ENCODE results near the gene SH3BGRL. TPM values are rescaled to one million over a fixed set of nuclear protein-coding genes. Genes with fewer than 3 reads are reported as not detected.

SH3BGRL gene
- total RNA-seq, 1 experiment from 2014 or later = 54.4 TPM

GRCh38 chrX:81286075-81286474 is 84.2 kb downstream of the SH3BGRL start:
- H3K36me3 ChIP-seq (ENCODE audit: insufficient read depth, low read length, poor library complexity, severe bottlenecking) = no peaks in the 10 kb centered on the region
- H3K4me3 ChIP-seq (ENCODE audit: low read depth, low read length, poor library complexity, severe bottlenecking) = no peak overlapping the region
- ChIA-PET CTCF (no interaction called here), POLR2A (ENCODE audit: low non-redundant PET) (no interaction called here)
- intact Hi-C loops (cut with micrococcal nuclease; ENCODE audit: unreplicated experiment) = no loop called here
- no peaks in the 10 kb centered on the region for H3K4me1 ChIP-seq (ENCODE audit: insufficient read depth, low read length, poor library complexity, severe bottlenecking)
- no peaks in the 10 kb centered on the region for H3K27me3 ChIP-seq (replicated peaks; ENCODE audit: insufficient read depth, low read depth, low read length, poor library complexity)
- no peak overlapping the region for H3K27ac ChIP-seq (ENCODE audit: low read depth, low read length, poor library complexity, severe bottlenecking)
- no peak for DNase-seq (ENCODE audit: low spot score)
- H3K9me3 ChIP-seq (ENCODE audit: low read depth, low read length, poor library complexity, severe bottlenecking) = no peaks in the 10 kb centered on the region
- TF ChIP-seq CTCF (conservative IDR thresholded peaks at IDR 0.05; ENCODE audit: low read depth, low read length) (no peak), EZH2 (IDR thresholded peaks at IDR 0.05; ENCODE audit: borderline replicate concordance, low read depth, low read length, poor library complexity, severe bottlenecking) (no peak)
- BruUV-seq (replicated peaks) = no TSS peak

GRCh38 chrX:81286608-81287007 is 84.7 kb downstream of the SH3BGRL start:
- TF ChIP-seq CTCF (conservative IDR thresholded peaks at IDR 0.05; ENCODE audit: low read depth, low read length) = no peak
- TF ChIP-seq EZH2 (IDR thresholded peaks at IDR 0.05; ENCODE audit: borderline replicate concordance, low read depth, low read length, poor library complexity, severe bottlenecking) = no peak
- ChIA-PET CTCF (no interaction called here), POLR2A (ENCODE audit: low non-redundant PET) (no interaction called here)
- Histone ChIP-seq H3K4me3 (ENCODE audit: low read depth, low read length, poor library complexity, severe bottlenecking) (no peak overlapping the region), H3K9me3 (ENCODE audit: low read depth, low read length, poor library complexity, severe bottlenecking) (peaks cover 2% of the 10 kb centered on the region), H3K27ac (ENCODE audit: low read depth, low read length, poor library complexity, severe bottlenecking) (no peak overlapping the region), H3K36me3 (ENCODE audit: insufficient read depth, low read length, poor library complexity, severe bottlenecking) (no peaks in the 10 kb centered on the region), H3K4me1 (ENCODE audit: insufficient read depth, low read length, poor library complexity, severe bottlenecking) (no peaks in the 10 kb centered on the region), H3K27me3 (replicated peaks; ENCODE audit: insufficient read depth, low read depth, low read length, poor library complexity) (no peaks in the 10 kb centered on the region)
- BruUV-seq (replicated peaks) = no TSS peak
- no peak for DNase-seq (ENCODE audit: low spot score)
- intact Hi-C loops (cut with micrococcal nuclease; ENCODE audit: unreplicated experiment) = no loop called here

GRCh38 chrX:81291996-81292395 is 90.1 kb downstream of the SH3BGRL start:
- DNase-seq (ENCODE audit: low spot score) = no peak
- Histone ChIP-seq H3K36me3 (ENCODE audit: insufficient read depth, low read length, poor library complexity, severe bottlenecking) (no peaks in the 10 kb centered on the region), H3K27ac (ENCODE audit: low read depth, low read length, poor library complexity, severe bottlenecking) (no peak overlapping the region), H3K4me1 (ENCODE audit: insufficient read depth, low read length, poor library complexity, severe bottlenecking) (no peaks in the 10 kb centered on the region), H3K27me3 (replicated peaks; ENCODE audit: insufficient read depth, low read depth, low read length, poor library complexity) (no peaks in the 10 kb centered on the region), H3K4me3 (ENCODE audit: low read depth, low read length, poor library complexity, severe bottlenecking) (no peak overlapping the region), H3K9me3 (ENCODE audit: low read depth, low read length, poor library complexity, severe bottlenecking) (peaks cover 14% of the 10 kb centered on the region)
- intact Hi-C loops (cut with micrococcal nuclease; ENCODE audit: unreplicated experiment) = no loop called here
- no TSS peak for BruUV-seq (replicated peaks)
- ChIA-PET POLR2A (ENCODE audit: low non-redundant PET) (no interaction called here), CTCF (no interaction called here)
- TF ChIP-seq EZH2 (IDR thresholded peaks at IDR 0.05; ENCODE audit: borderline replicate concordance, low read depth, low read length, poor library complexity, severe bottlenecking) (no peak), CTCF (conservative IDR thresholded peaks at IDR 0.05; ENCODE audit: low read depth, low read length) (no peak)

Measured in A673 (cell line).